Stomach (tissue), 9 donors: ENCODE data around the gene BLVRA. TPM values are rescaled to one million over a fixed set of nuclear protein-coding genes. Genes with fewer than 3 reads are reported as not detected.

Experiments
- DNase-seq, 2 donors: peaks; one replicate each; pipeline versions ENCODE4 v3.0.0 to v3.0.0-alpha.2; 2013 to 2019
- H3K27ac ChIP-seq, 5 donors: fragments of 200-600 bp in 4 of 5; sonication (generic) in 4 of 5; one replicate each; pipeline ENCODE4 v1.5.1; 2013 to 2019; ENCODE audit warnings: mild to moderate bottlenecking in 1 of 5, moderate library complexity in 1 of 5
- H3K27me3 ChIP-seq, 3 donors: fragments of 200-600 bp; sonication (generic); one replicate each; pipeline ENCODE4 v1.5.1; 2017 to 2019; ENCODE audit warnings: mixed run types in 1 of 3
- H3K36me3 ChIP-seq, 4 donors: fragments of 200-600 bp; sonication (generic); 1 replicate in 3 of 4; 2 replicates in 1 of 4; pipeline ENCODE4 v1.5.1; 2016 to 2019
- H3K4me1 ChIP-seq, 4 donors: fragments of 200-600 bp; sonication (generic); one replicate each; pipeline ENCODE4 v1.5.1; 2016 to 2019
- H3K4me3 ChIP-seq, 4 donors: fragments of 200-600 bp; sonication (generic) in 3 of 4; one replicate each; pipeline ENCODE4 v1.5.1; 2016 to 2019; ENCODE audit warnings: mild to moderate bottlenecking in 1 of 4
- H3K9me3 ChIP-seq, 4 donors: fragments of 200-600 bp; sonication (generic); one replicate each; pipeline ENCODE4 v1.5.1; 2016 to 2019
- EP300 ChIP-seq: sonication (generic); formaldehyde crosslinking; IDR thresholded peaks from one replicate; pipeline ENCODE4 v1.6.1; 2017; ENCODE audit warnings: antibody characterized with exemption
- POLR2A ChIP-seq, 4 donors: fragments of 450-650 bp; IDR thresholded peaks; one replicate each; pipeline ENCODE4 v1.6.1; 2016; ENCODE audit warnings: antibody characterized with exemption in 4 of 4, control low read depth in 2 of 4, mild to moderate bottlenecking in 1 of 4, moderate library complexity in 1 of 4
- POLR2AphosphoS5 ChIP-seq, 3 donors: sonication (generic); formaldehyde crosslinking; IDR thresholded peaks; one replicate each; pipeline ENCODE4 v1.6.1; 2016; ENCODE audit warnings: antibody characterized with exemption in 3 of 3
- WGBS, 5 donors: extraction: QIAGEN DNeasy Blood & Tissue Kit in 3 of 5; methylation state at CpG; one replicate each; pipeline versions ENCODE4 v1.1.5 to v1.1.7; 2013 to 2018; 5-methylcytosine and 5-hydroxymethylcytosine counted together
- intact Hi-C: fragments of 100-400 bp; cut with DNase I; formaldehyde crosslinking; loops from one replicate; pipeline ENCODE4 v1.15.1; 2023; ENCODE audit warnings: low total_unique reads
- polyA plus RNA-seq, 3 donors: library from polyadenylated mRNA; stranded (reverse); fragments of 200-250 nt; gene quantifications; one replicate each; pipeline ENCODE4 v1.2.3, GENCODE V29; 2013
- total RNA-seq, 5 donors: library from RNA; depleted of rRNA; stranded (reverse); fragments of >200 nt; gene quantifications; one replicate each; pipeline versions ENCODE4 v1.1.0 to v1.2.3, GENCODE V29; 2014 to 2016
- TF ChIP-seq, protein P1 (sequence below), 7 experiments: fragments of 450-650 bp in 4 of 7; fragments of 200-600 bp in 3 of 7; sonication (generic) in 3 of 7; IDR thresholded peaks; one replicate each; pipeline ENCODE4 v1.5.1; 2016 to 2019; ENCODE audit warnings: antibody characterized with exemption in 7 of 7, control low read depth in 2 of 7, mild to moderate bottlenecking in 1 of 7
- donor health status: healthy with polysubstance abuse.
- donor health status: Bipolar disorder and iron deficiency.
- donor health status: healthy.

The BLVRA gene
- total and polyA plus RNA-seq, 8 donors = 15.2 to 67.1 (median 46.4) TPM

DNA sequence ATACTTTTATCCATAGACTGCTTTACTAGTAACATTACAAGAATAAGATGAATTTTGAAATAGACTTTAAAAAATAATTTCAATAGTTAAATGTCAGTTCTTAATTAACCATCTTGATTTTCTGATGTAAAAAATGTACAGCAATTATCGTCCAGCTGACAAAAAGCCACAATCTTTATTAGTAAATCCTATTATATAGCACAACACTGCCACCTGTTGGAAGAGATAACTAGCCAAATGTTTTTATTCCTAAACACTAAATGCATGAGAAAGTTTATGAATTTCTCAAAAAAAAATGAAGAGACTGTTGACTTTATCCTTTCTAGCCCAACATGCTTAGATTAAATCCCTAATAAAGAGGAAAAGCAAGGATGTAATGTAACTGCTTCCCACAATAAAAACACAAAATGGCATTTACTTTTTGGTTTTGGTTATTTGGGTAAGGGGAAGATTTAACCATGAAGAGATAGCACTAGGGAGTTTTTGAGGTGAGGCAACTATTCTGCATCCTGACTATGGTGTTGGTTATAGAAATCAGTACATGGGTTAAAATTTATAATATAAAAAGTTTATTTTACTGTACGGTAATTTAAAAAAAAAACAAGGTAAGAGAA lies 37.2 kb upstream of the BLVRA start:
- no peaks in the 10 kb centered on the region for H3K36me3 ChIP-seq
- WGBS, 5 donors = 35 to 42% (median 40%) methylated on average over 2 of the region's 2 CpGs
- H3K27ac ChIP-seq = no peak overlapping the region
- H3K4me3 ChIP-seq = no peak overlapping the region
- DNase-seq = peak in 1 of 2 donors; percentile 77
- H3K27me3 ChIP-seq = no peaks in the 10 kb centered on the region
- H3K4me1 ChIP-seq = peaks cover 0 to 29% (median 12%) of the 10 kb centered on the region in 4 donors
- H3K9me3 ChIP-seq = no peaks in the 10 kb centered on the region
- TF ChIP-seq, protein P1, sequence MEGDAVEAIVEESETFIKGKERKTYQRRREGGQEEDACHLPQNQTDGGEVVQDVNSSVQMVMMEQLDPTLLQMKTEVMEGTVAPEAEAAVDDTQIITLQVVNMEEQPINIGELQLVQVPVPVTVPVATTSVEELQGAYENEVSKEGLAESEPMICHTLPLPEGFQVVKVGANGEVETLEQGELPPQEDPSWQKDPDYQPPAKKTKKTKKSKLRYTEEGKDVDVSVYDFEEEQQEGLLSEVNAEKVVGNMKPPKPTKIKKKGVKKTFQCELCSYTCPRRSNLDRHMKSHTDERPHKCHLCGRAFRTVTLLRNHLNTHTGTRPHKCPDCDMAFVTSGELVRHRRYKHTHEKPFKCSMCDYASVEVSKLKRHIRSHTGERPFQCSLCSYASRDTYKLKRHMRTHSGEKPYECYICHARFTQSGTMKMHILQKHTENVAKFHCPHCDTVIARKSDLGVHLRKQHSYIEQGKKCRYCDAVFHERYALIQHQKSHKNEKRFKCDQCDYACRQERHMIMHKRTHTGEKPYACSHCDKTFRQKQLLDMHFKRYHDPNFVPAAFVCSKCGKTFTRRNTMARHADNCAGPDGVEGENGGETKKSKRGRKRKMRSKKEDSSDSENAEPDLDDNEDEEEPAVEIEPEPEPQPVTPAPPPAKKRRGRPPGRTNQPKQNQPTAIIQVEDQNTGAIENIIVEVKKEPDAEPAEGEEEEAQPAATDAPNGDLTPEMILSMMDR (IDR thresholded peaks at IDR 0.05) = peak in 5 of 7 experiments; percentile 45 to 70 (median 47)
- TF ChIP-seq EP300 = no peak
- TF ChIP-seq POLR2A (IDR thresholded peaks at IDR 0.05) = no peak
- intact Hi-C loops = no loop called here

- Histone ChIP-seq H3K9me3 (no peaks in the 10 kb centered on the region), H3K27me3 (no peaks in the 10 kb centered on the region), H3K36me3 (no peaks in the 10 kb centered on the region), H3K27ac (no peak overlapping the region), H3K4me3 (no peak overlapping the region), H3K4me1 (peaks cover 2 to 46% (median 20%) of the 10 kb centered on the region in 4 donors)
- TF ChIP-seq, protein P1 (IDR thresholded peaks at IDR 0.05) = no peak
- TF ChIP-seq EP300 (no peak), POLR2A (IDR thresholded peaks at IDR 0.05) (no peak), POLR2AphosphoS5 (IDR thresholded peaks at IDR 0.05) (no peak)
- intact Hi-C loops = no loop called here
- no peak for DNase-seq
Measured at GRCh38 chr7:43723007-43723341, 35.5 kb upstream of the BLVRA start.

DNA sequence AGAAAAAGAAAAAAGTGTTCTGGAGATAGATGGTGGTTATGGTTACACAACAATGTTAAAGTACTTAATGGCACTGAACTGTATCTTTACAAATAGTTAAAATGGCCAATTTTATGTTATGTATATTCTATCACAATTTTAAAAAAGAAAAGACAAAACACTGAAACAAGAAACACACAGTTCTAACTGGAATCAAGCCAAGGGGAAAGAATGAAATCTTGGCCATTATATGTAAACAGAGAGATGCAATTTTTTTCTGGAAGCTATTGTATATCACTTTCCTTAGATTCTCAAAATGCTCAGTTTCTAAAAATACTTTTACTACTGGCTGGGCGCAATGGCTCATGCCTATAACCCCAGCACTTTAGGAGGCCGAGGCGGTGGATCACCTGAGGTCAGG lies 33.2 kb upstream of the BLVRA start:
- intact Hi-C loops = no loop called here
- Histone ChIP-seq H3K27ac (no peak overlapping the region), H3K4me3 (no peak overlapping the region), H3K27me3 (no peaks in the 10 kb centered on the region), H3K9me3 (no peaks in the 10 kb centered on the region), H3K4me1 (peaks cover 5 to 60% (median 35%) of the 10 kb centered on the region in 4 donors), H3K36me3 (no peaks in the 10 kb centered on the region)
- TF ChIP-seq, protein P1 (IDR thresholded peaks at IDR 0.05) = no peak
- TF ChIP-seq EP300 (no peak), POLR2AphosphoS5 (IDR thresholded peaks at IDR 0.05) (no peak), POLR2A (IDR thresholded peaks at IDR 0.05) (no peak)
- WGBS, 5 donors = 75 to 92% (median 80%) methylated on average over 3 of the region's 3 CpGs
- DNase-seq = peak in 1 of 2 donors; percentile 33

DNA sequence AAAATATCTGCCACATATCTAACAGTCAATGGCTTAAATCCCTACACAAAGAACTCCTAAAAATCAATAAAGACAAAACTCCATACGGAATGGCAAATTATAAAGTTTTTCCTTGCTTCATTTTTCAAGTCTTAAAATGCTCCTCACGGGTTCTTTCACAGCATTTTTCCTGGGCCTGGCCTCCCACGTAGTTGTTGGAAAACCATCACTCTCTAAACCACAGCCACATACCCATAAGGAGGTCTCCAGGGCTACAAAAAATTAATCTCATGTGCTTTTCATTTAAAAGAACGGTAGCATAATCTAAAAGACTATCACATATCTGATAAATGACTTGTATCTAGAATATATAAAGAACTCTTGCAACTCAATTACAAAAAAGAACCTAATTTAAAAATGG lies 32.0 kb upstream of the BLVRA start:
- no peaks in the 10 kb centered on the region for H3K27me3 ChIP-seq
- intact Hi-C loops = no loop called here
- no peak overlapping the region for H3K27ac ChIP-seq
- H3K9me3 ChIP-seq = no peaks in the 10 kb centered on the region
- 64 to 70% (median 68%) methylated on average over 4 of the region's 4 CpGs for WGBS, 5 donors
- DNase-seq = no peak
- TF ChIP-seq POLR2A (IDR thresholded peaks at IDR 0.05) (no peak), EP300 (no peak), POLR2AphosphoS5 (IDR thresholded peaks at IDR 0.05) (no peak)
- TF ChIP-seq, protein P1 (IDR thresholded peaks at IDR 0.05) = no peak
- H3K4me3 ChIP-seq = no peak overlapping the region
- no peaks in the 10 kb centered on the region for H3K36me3 ChIP-seq
- H3K4me1 ChIP-seq = peaks cover 5 to 53% (median 36%) of the 10 kb centered on the region in 4 donors
